Adrenal gland (tissue), 5 donors: ENCODE data around the gene KIRREL3.

Experiments used
- CTCF ChIP-seq, 6 experiments: fragments of 450-650 bp in 4 of 6; fragments of 200-600 bp in 2 of 6; sonication (generic) in 1 of 6; IDR thresholded peaks; 1 replicate in 5 of 6; 2 replicates in 1 of 6; pipeline versions ENCODE4 v1.5.1 to v1.8.0; 2016 to 2021; ENCODE audit warnings: antibody characterized with exemption in 6 of 6, mild to moderate bottlenecking in 2 of 6, moderate library complexity in 1 of 6
- POLR2A ChIP-seq, 2 donors: fragments of 450-650 bp; IDR thresholded peaks; one replicate each; pipeline ENCODE4 v1.6.1; 2017; ENCODE audit warnings: antibody characterized with exemption in 2 of 2, mild to moderate bottlenecking in 2 of 2, moderate library complexity in 1 of 2
- donor health status: DM: no; HTN: no; CAD: no.

GRCh38 chr11:126755526-126755925 is 245.0 kb downstream of the KIRREL3 start:
- TF ChIP-seq CTCF (IDR thresholded peaks at IDR 0.05) (no peak), POLR2A (IDR thresholded peaks at IDR 0.05) (no peak)
